Left lung (tissue), 10 donors: Measurements from ENCODE around the gene PDHX. TPM values are rescaled to one million over a fixed set of nuclear protein-coding genes. Genes with fewer than 3 reads are reported as not detected.

Source experiments
- ATAC-seq: fragments of 200-7000 bp; cut with Tn5 transposase; one replicate; pipeline ENCODE4 v1.9.1; 2020; ENCODE audit warnings: moderate library complexity
- DNase-seq, 4 donors: peaks; one replicate each; pipeline ENCODE4 v3.0.0-alpha.2; 2013 to 2020
- H3K27ac ChIP-seq, 2 donors: fragments of 200-600 bp; sonication (generic) in 1 of 2; one replicate each; pipeline versions ENCODE4 v1.5.0 to v1.8.0; 2020 to 2021
- H3K27me3 ChIP-seq, 2 donors: fragments of 200-600 bp; sonication (generic) in 1 of 2; one replicate each; pipeline versions ENCODE4 v1.5.0 to v1.8.0; 2020 to 2021
- H3K36me3 ChIP-seq, 2 donors: fragments of 200-600 bp; sonication (generic) in 1 of 2; one replicate each; pipeline versions ENCODE4 v1.5.0 to v1.8.0; 2020 to 2021
- H3K4me1 ChIP-seq, 2 donors: fragments of 200-600 bp; one replicate each; pipeline ENCODE4 v1.8.0; 2021
- H3K4me3 ChIP-seq, 2 donors: fragments of 200-600 bp; sonication (generic) in 1 of 2; one replicate each; pipeline versions ENCODE4 v1.5.0 to v1.8.0; 2020 to 2021; ENCODE audit warnings: mild to moderate bottlenecking in 1 of 2
- H3K9me3 ChIP-seq, 2 donors: fragments of 200-600 bp; sonication (generic) in 1 of 2; one replicate each; pipeline versions ENCODE4 v1.5.0 to v1.8.0; 2020 to 2021
- CTCF ChIP-seq, 2 donors: fragments of 200-600 bp; sonication (generic) in 1 of 2; IDR thresholded peaks; one replicate each; pipeline versions ENCODE4 v1.5.0 to v1.8.0; 2021; ENCODE audit warnings: antibody characterized with exemption in 2 of 2
- intact Hi-C, 2 donors: fragments of 100-400 bp; cut with DNase I; formaldehyde crosslinking; loops; one replicate each; pipeline versions ENCODE4 v1.11.2 to v1.14.2; 2022
- polyA plus RNA-seq, 6 donors: library from polyadenylated mRNA; unstranded; fragments of 120-200 nt; gene quantifications; one replicate each; pipeline ENCODE4 v1.2.1, GENCODE V29; 2013; ENCODE audit not compliant: insufficient read length in 6 of 6
- total RNA-seq, 2 donors: library from RNA; stranded (reverse); fragmentation: NEBNext Ultra II Directional; extraction: Animal tissue kit (Norgen Biotek cat#: 25700); gene quantifications; one replicate each; pipeline ENCODE4 v1.2.1, GENCODE V29; 2021
- donor health status: DM: no; HTN: yes; CAD: no.
- donor health status: DM: no; HTN: no; CAD: no.

Gene PDHX
- total and polyA plus RNA-seq, 8 donors = 31.8 to 41.7 (median 35.0) TPM

GRCh38 chr11:35007277-35007676 is 90.9 kb downstream of the PDHX start:
- H3K9me3 ChIP-seq = no peaks in the 10 kb centered on the region
- intact Hi-C loops = no loop called here
- ATAC-seq (no peak), DNase-seq (no peak)
- no peak overlapping the region for H3K4me3 ChIP-seq
- H3K36me3 ChIP-seq = no peaks in the 10 kb centered on the region
- no peaks in the 10 kb centered on the region for H3K27me3 ChIP-seq
- peaks cover 0 to 12% of the 10 kb centered on the region in 2 donors for H3K4me1 ChIP-seq
- no peak for TF ChIP-seq CTCF (IDR thresholded peaks at IDR 0.05)
- H3K27ac ChIP-seq = no peak overlapping the region

GRCh38 chr11:35009191-35009943 is 92.9 kb downstream of the PDHX start:
- Histone ChIP-seq H3K9me3 (no peaks in the 10 kb centered on the region), H3K4me1 (peaks cover 0 to 20% of the 10 kb centered on the region in 2 donors), H3K36me3 (no peaks in the 10 kb centered on the region), H3K27ac (peak overlapping the region; percentile 16 to 45), H3K4me3 (no peak overlapping the region), H3K27me3 (no peaks in the 10 kb centered on the region)
- DNase-seq = no peak
- intact Hi-C loops = no loop called here
- no peak for TF ChIP-seq CTCF (IDR thresholded peaks at IDR 0.05)
- peak; percentile 61 for ATAC-seq

GRCh38 chr11:35009944-35010342 is 93.5 kb downstream of the PDHX start:
- peaks cover 0 to 20% of the 10 kb centered on the region in 2 donors for H3K4me1 ChIP-seq
- no peaks in the 10 kb centered on the region for H3K36me3 ChIP-seq
- H3K4me3 ChIP-seq = no peak overlapping the region
- H3K27ac ChIP-seq = peak overlapping the region; percentile 16 to 45
- H3K27me3 ChIP-seq = no peaks in the 10 kb centered on the region
- H3K9me3 ChIP-seq = no peaks in the 10 kb centered on the region
- TF ChIP-seq CTCF (IDR thresholded peaks at IDR 0.05) = no peak
- intact Hi-C loops = no loop called here
- ATAC-seq = no peak
- DNase-seq = no peak

GRCh38 chr11:35010654-35011053 is 94.2 kb downstream of the PDHX start:
- Histone ChIP-seq H3K27ac (no peak overlapping the region), H3K4me1 (peaks cover 0 to 20% of the 10 kb centered on the region in 2 donors), H3K9me3 (no peaks in the 10 kb centered on the region), H3K4me3 (no peak overlapping the region), H3K36me3 (no peaks in the 10 kb centered on the region), H3K27me3 (no peaks in the 10 kb centered on the region)
- DNase-seq (no peak), ATAC-seq (no peak)
- no peak for TF ChIP-seq CTCF (IDR thresholded peaks at IDR 0.05)
- intact Hi-C loops = no loop called here

GRCh38 chr11:35011389-35011788 is 95.0 kb downstream of the PDHX start:
- intact Hi-C loops = no loop called here
- H3K4me1 ChIP-seq = peaks cover 0 to 20% of the 10 kb centered on the region in 2 donors
- ATAC-seq (no peak), DNase-seq (peak in 1 of 4 donors; percentile 52)
- TF ChIP-seq CTCF (IDR thresholded peaks at IDR 0.05) = no peak
- H3K9me3 ChIP-seq = no peaks in the 10 kb centered on the region
- no peak overlapping the region for H3K27ac ChIP-seq
- no peaks in the 10 kb centered on the region for H3K36me3 ChIP-seq
- no peaks in the 10 kb centered on the region for H3K27me3 ChIP-seq
- H3K4me3 ChIP-seq = no peak overlapping the region
